Sigmoid colon (tissue), 4 donors: Measurements from ENCODE around the gene POTEI.
"Not testable (repeated sequence)": the region's sequence is repeated elsewhere in the genome, so short reads cannot be mapped to it uniquely, and the experiment has no call there.

Experiments used
- CTCF ChIP-seq, 4 experiments: fragments of 450-650 bp in 3 of 4; fragments of 200-600 bp in 1 of 4; IDR thresholded peaks; one replicate each; pipeline ENCODE4 v1.5.1; 2016 to 2019; ENCODE audit warnings: antibody characterized with exemption in 4 of 4, mild to moderate bottlenecking in 3 of 4, moderate library complexity in 2 of 4
- EP300 ChIP-seq, 4 donors: sonication (generic); formaldehyde crosslinking; IDR thresholded peaks; one replicate each; pipeline ENCODE4 v1.6.1; 2017; ENCODE audit warnings: antibody characterized with exemption in 4 of 4
- POLR2A ChIP-seq, 2 donors: fragments of 450-650 bp; IDR thresholded peaks; one replicate each; pipeline ENCODE4 v1.6.1; 2016; ENCODE audit warnings: antibody characterized with exemption in 2 of 2, mild to moderate bottlenecking in 2 of 2, moderate library complexity in 2 of 2
- POLR2AphosphoS5 ChIP-seq, 4 donors: sonication (generic); formaldehyde crosslinking; IDR thresholded peaks; one replicate each; pipeline ENCODE4 v1.6.1; 2017; ENCODE audit warnings: antibody characterized with exemption in 4 of 4

GRCh38 chr2:130538271-130538670, 29.1 kb upstream of the POTEI start:
- TF ChIP-seq CTCF, POLR2A, POLR2AphosphoS5, EP300 (IDR thresholded peaks at IDR 0.05): not testable (repeated sequence)
